Measurements from ENCODE around the gene KRTAP9-7.

DNA sequence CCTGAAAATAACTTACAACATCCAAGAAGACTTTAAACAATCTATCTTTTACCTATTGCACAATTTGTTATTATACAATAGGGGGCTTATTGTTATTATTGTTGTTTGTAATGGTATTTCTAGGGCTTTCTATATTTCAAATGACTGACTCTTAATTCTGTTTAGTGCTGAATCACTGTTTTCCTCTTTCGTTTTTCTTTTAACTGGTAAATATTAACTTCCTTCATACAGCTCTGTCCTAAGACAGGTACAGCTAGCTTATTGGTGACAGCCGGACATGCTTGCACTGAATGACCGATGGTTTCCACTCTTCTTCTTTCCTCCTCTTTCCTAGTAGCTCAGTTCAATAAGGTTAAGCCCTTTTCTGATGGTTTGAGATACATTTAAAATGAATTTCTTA lies 11.6 kb downstream of the KRTAP9-7 start:
- TF ChIP-seq POLR2AphosphoS5 (IDR thresholded peaks at IDR 0.05; ENCODE audit: low read depth, low read length), result no peak
- TF ChIP-seq POLR2A (IDR thresholded peaks at IDR 0.05; ENCODE audit: low read depth, low read length), result no peak
- no peak for TF ChIP-seq SPI1 (IDR thresholded peaks at IDR 0.05; ENCODE audit: low read depth, low read length)

Measured in GM12891 (cell line).